Measurements from ENCODE around the gene TDRD9. TPM values are rescaled to one million over a fixed set of nuclear protein-coding genes. Genes with fewer than 3 reads are reported as not detected.

Gene TDRD9
- total RNA-seq, 1 donor from 2014 or later, result 6.5 TPM

GRCh38 chr14:104087505-104087904 is 159.2 kb downstream of the TDRD9 start:
- no peak for TF ChIP-seq CTCF (IDR thresholded peaks at IDR 0.05; ENCODE audit: insufficient read depth, low read length, poor library complexity, severe bottlenecking)

GRCh38 chr14:104087981-104088850 is 160.0 kb downstream of the TDRD9 start:
- Histone ChIP-seq H3K4me3 (ENCODE audit: low read depth, low read length) (no peak overlapping the region), H3K27me3 (ENCODE audit: control insufficient read depth, insufficient read depth, low read length) (peaks cover 48% of the 10 kb centered on the region), H3K36me3 (ENCODE audit: control insufficient read depth, insufficient read depth, low read length) (no peaks in the 10 kb centered on the region)
- no peak for DNase-seq (ENCODE audit: low read depth)
- no peak for TF ChIP-seq CTCF (IDR thresholded peaks at IDR 0.05; ENCODE audit: insufficient read depth, low read length, poor library complexity, severe bottlenecking)

More at GRCh38 chr14:104087505-104087904, 159.2 kb downstream of the TDRD9 start:
- Histone ChIP-seq H3K4me3 (ENCODE audit: low read depth, low read length) (no peak overlapping the region), H3K36me3 (ENCODE audit: control insufficient read depth, insufficient read depth, low read length) (no peaks in the 10 kb centered on the region), H3K27me3 (ENCODE audit: control insufficient read depth, insufficient read depth, low read length) (peaks cover 47% of the 10 kb centered on the region)
- DNase-seq (ENCODE audit: low read depth), result no peak

GRCh38 chr14:104090071-104090748 is 162.0 kb downstream of the TDRD9 start:
- Histone ChIP-seq H3K27me3 (ENCODE audit: control insufficient read depth, insufficient read depth, low read length) (peaks cover 42% of the 10 kb centered on the region), H3K36me3 (ENCODE audit: control insufficient read depth, insufficient read depth, low read length) (no peaks in the 10 kb centered on the region), H3K4me3 (ENCODE audit: low read depth, low read length) (no peak overlapping the region)
- DNase-seq (ENCODE audit: low read depth), result no peak
- TF ChIP-seq CTCF (IDR thresholded peaks at IDR 0.05; ENCODE audit: insufficient read depth, low read length, poor library complexity, severe bottlenecking), result no peak

- no peaks in the 10 kb centered on the region for H3K36me3 ChIP-seq (ENCODE audit: control insufficient read depth, insufficient read depth, low read length)
- H3K4me3 ChIP-seq (ENCODE audit: low read depth, low read length), result no peak overlapping the region
- peaks cover 38% of the 10 kb centered on the region for H3K27me3 ChIP-seq (ENCODE audit: control insufficient read depth, insufficient read depth, low read length)
- TF ChIP-seq CTCF (IDR thresholded peaks at IDR 0.05; ENCODE audit: insufficient read depth, low read length, poor library complexity, severe bottlenecking), result no peak
- DNase-seq (ENCODE audit: low read depth), result no peak
Observed at GRCh38 chr14:104091061-104091926, 163.0 kb downstream of the TDRD9 start.

GRCh38 chr14:104091927-104092771 is 163.9 kb downstream of the TDRD9 start:
- TF ChIP-seq CTCF (IDR thresholded peaks at IDR 0.05; ENCODE audit: insufficient read depth, low read length, poor library complexity, severe bottlenecking), result no peak
- Histone ChIP-seq H3K4me3 (ENCODE audit: low read depth, low read length) (no peak overlapping the region), H3K27me3 (ENCODE audit: control insufficient read depth, insufficient read depth, low read length) (peaks cover 30% of the 10 kb centered on the region), H3K36me3 (ENCODE audit: control insufficient read depth, insufficient read depth, low read length) (no peaks in the 10 kb centered on the region)
- DNase-seq (ENCODE audit: low read depth), result no peak
